GM23338 (cell line): ENCODE data around the gene ATP13A2. TPM values are rescaled to one million over a fixed set of nuclear protein-coding genes. Genes with fewer than 3 reads are reported as not detected.

Experiments
- ATAC-seq: fragments of 200-7000 bp; cut with Tn5 transposase; 3 replicates; pipeline ENCODE4 v1.9.1; 2020
- DNase-seq: peaks from one replicate; pipeline ENCODE4 v3.0.0-alpha.2; 2015; ENCODE audit warnings: low spot score
- H2AFZ ChIP-seq: fragments of 200-600 bp; sonication (generic); 2 replicates; pipeline ENCODE4 v1.8.0; 2016; ENCODE audit warnings: antibody characterized with exemption, mild to moderate bottlenecking, moderate library complexity
- H3F3A ChIP-seq: fragments of 200-600 bp; sonication (generic); replicated peaks from 2 replicates; pipeline ENCODE4 v1.8.0; 2017; ENCODE audit warnings: antibody characterized with exemption, mixed run types, low read depth
- H3K27ac ChIP-seq: fragments of 200-600 bp; sonication (generic); 2 replicates; pipeline ENCODE4 v1.6.1; 2016; ENCODE audit warnings: low read depth
- H3K27me3 ChIP-seq: fragments of 200-600 bp; sonication (generic); 2 replicates; pipeline ENCODE4 v1.8.0; 2016; ENCODE audit warnings: mild to moderate bottlenecking, mixed run types, moderate library complexity; ENCODE audit not compliant: insufficient read depth
- H3K36me3 ChIP-seq: fragments of 200-600 bp; sonication (generic); 2 replicates; pipeline ENCODE4 v1.8.0; 2016; ENCODE audit warnings: mild to moderate bottlenecking; ENCODE audit not compliant: insufficient read depth
- H3K4me1 ChIP-seq: fragments of 200-600 bp; sonication (generic); 2 replicates; pipeline ENCODE4 v1.8.0; 2016; ENCODE audit warnings: mild to moderate bottlenecking, moderate library complexity; ENCODE audit not compliant: insufficient read depth
- H3K4me2 ChIP-seq: fragments of 200-600 bp; sonication (generic); 2 replicates; pipeline ENCODE4 v1.7.1; 2017; ENCODE audit warnings: mixed run types
- H3K4me3 ChIP-seq: fragments of 200-600 bp; sonication (generic); 2 replicates; pipeline ENCODE4 v1.6.1; 2016; ENCODE audit warnings: mixed run types
- H3K79me2 ChIP-seq: fragments of 200-600 bp; sonication (generic); replicated peaks from 2 replicates; pipeline ENCODE4 v1.8.0; 2017; ENCODE audit warnings: mild to moderate bottlenecking; ENCODE audit not compliant: insufficient read depth
- H3K9me2 ChIP-seq: fragments of 200-600 bp; sonication (generic); 2 replicates; pipeline ENCODE4 v1.8.0; 2017; ENCODE audit not compliant: insufficient read depth
- H4K20me1 ChIP-seq: fragments of 200-600 bp; sonication (generic); replicated peaks from 2 replicates; pipeline ENCODE4 v1.8.0; 2017; ENCODE audit warnings: mild to moderate bottlenecking; ENCODE audit not compliant: insufficient read depth
- H3K27ac Mint-ChIP-seq: 2 replicates; pipeline ENCODE4 v1.8.0; 2020; ENCODE audit warnings: inconsistent platforms, mild to moderate bottlenecking, moderate library complexity, mixed read lengths
- H3K27me3 Mint-ChIP-seq: 3 replicates; pipeline ENCODE4 v1.8.0; 2022; ENCODE audit warnings: low read depth, mild to moderate bottlenecking, moderate library complexity, mixed read lengths, inconsistent platforms; ENCODE audit not compliant: insufficient read depth, poor library complexity
- H3K36me3 Mint-ChIP-seq: 3 replicates; pipeline ENCODE4 v1.8.0; 2021; ENCODE audit warnings: low read depth, mild to moderate bottlenecking, inconsistent platforms, moderate library complexity, mixed read lengths
- H3K4me1 Mint-ChIP-seq: 3 replicates; pipeline ENCODE4 v1.8.0; 2020; ENCODE audit warnings: mild to moderate bottlenecking, inconsistent platforms, mixed read lengths
- H3K4me3 Mint-ChIP-seq: 3 replicates; pipeline ENCODE4 v1.8.0; 2021; ENCODE audit warnings: moderate library complexity, mild to moderate bottlenecking, inconsistent platforms, mixed read lengths
- H3K9me3 Mint-ChIP-seq: 3 replicates; pipeline ENCODE4 v1.8.0; 2020; ENCODE audit warnings: moderate library complexity, mild to moderate bottlenecking, inconsistent platforms, mixed read lengths
- CREB1 ChIP-seq: fragments of 250-450 bp; sonication (Bioruptor Pico); IDR thresholded peaks from 2 replicates; pipeline ENCODE4 v1.5.0; 2020; ENCODE audit warnings: low read depth, mild to moderate bottlenecking, moderate library complexity
- CTCF ChIP-seq, 2 experiments: fragments of 200-600 bp in 1 of 2; sonication (generic) in 1 of 2; conservative IDR thresholded peaks; 2 replicates each; pipeline versions ENCODE4 v1.5.1 to v1.6.1; 2016 to 2017; ENCODE audit warnings: antibody characterized with exemption in 2 of 2, low read depth in 2 of 2, mild to moderate bottlenecking in 2 of 2, moderate library complexity in 1 of 2
- ETS1 ChIP-seq: IDR thresholded peaks from 2 replicates; pipeline ENCODE4 v1.6.1; 2016; ENCODE audit warnings: antibody characterized with exemption
- EZH2 ChIP-seq: fragments of 200-600 bp; sonication (generic); IDR thresholded peaks from one replicate; pipeline ENCODE4 v1.8.0; 2017; ENCODE audit warnings: antibody characterized with exemption, mild to moderate bottlenecking, low read depth; ENCODE audit not compliant: unreplicated experiment
- EZH2phosphoT487 ChIP-seq: fragments of 200-600 bp; sonication (generic); IDR thresholded peaks from one replicate; pipeline ENCODE4 v1.8.1; 2018; ENCODE audit warnings: antibody characterized with exemption; ENCODE audit not compliant: unreplicated experiment
- JUNB ChIP-seq: IDR thresholded peaks from one replicate; pipeline ENCODE4 v1.6.1; 2016; ENCODE audit warnings: antibody characterized with exemption; ENCODE audit not compliant: unreplicated experiment
- NANOG ChIP-seq: IDR thresholded peaks from 2 replicates; pipeline ENCODE4 v1.6.1; 2016; ENCODE audit warnings: antibody characterized with exemption, borderline replicate concordance
- POLR2AphosphoS5 ChIP-seq: IDR thresholded peaks from 2 replicates; pipeline ENCODE4 v1.6.1; 2016; ENCODE audit warnings: antibody characterized with exemption, low read depth
- REST ChIP-seq: IDR thresholded peaks from one replicate; pipeline ENCODE4 v1.6.1; 2018; ENCODE audit warnings: antibody characterized with exemption; ENCODE audit not compliant: unreplicated experiment
- STAT1 ChIP-seq: IDR thresholded peaks from one replicate; pipeline ENCODE4 v1.6.1; 2016; ENCODE audit warnings: antibody characterized with exemption; ENCODE audit not compliant: unreplicated experiment
- ZNF114 ChIP-seq: fragments of 250-450 bp; sonication (Bioruptor Pico); IDR thresholded peaks from 2 replicates; pipeline ENCODE4 v1.5.0; 2020; ENCODE audit warnings: mild to moderate bottlenecking, moderate library complexity
- ZNF331 ChIP-seq: fragments of 250-450 bp; sonication (Bioruptor Pico); IDR thresholded peaks from 2 replicates; pipeline ENCODE4 v1.5.0; 2020; ENCODE audit warnings: low read depth, mild to moderate bottlenecking, moderate library complexity
- ZNF462 ChIP-seq: fragments of 250-450 bp; sonication (Bioruptor Pico); IDR thresholded peaks from 2 replicates; pipeline ENCODE4 v1.5.0; 2020; ENCODE audit warnings: mild to moderate bottlenecking, moderate library complexity
- polyA plus RNA-seq: library from polyadenylated mRNA; unstranded; fragments of >200 nt; fragmentation: Nextera tagmentation; extraction: Ambion mirVana; gene quantifications from 2 replicates; pipeline ENCODE4 v1.2.1, GENCODE V29; 2016
- total RNA-seq: library from RNA; depleted of rRNA; stranded (reverse); fragments of >200 nt; shearing (Covaris generic); gene quantifications from 2 replicates; pipeline ENCODE4 v1.2.3, GENCODE V29; 2014

ATP13A2 gene
- total and polyA plus RNA-seq, 2 experiments from 2014 or later: 30.1 to 87.7 TPM

- Mint-ChIP-seq H3K27ac (no peak overlapping the region), H3K27me3 (peaks cover 6% of the 10 kb centered on the region), H3K36me3 (peaks cover 6% of the 10 kb centered on the region; the same call in 1 of the 3 replicates), H3K4me1 (peaks cover 5% of the 10 kb centered on the region; the same call in 1 of the 3 replicates), H3K4me3 (no peak overlapping the region), H3K9me3 (no peaks in the 10 kb centered on the region)
- Histone ChIP-seq H3K27ac (no peak overlapping the region), H3F3A (no peaks in the 10 kb centered on the region), H3K9me2 (no peaks in the 10 kb centered on the region), H4K20me1 (no peaks in the 10 kb centered on the region), H3K4me3 (no peak overlapping the region), H3K79me2 (no peaks in the 10 kb centered on the region), H3K27me3 (no peaks in the 10 kb centered on the region), H3K4me2 (no peak overlapping the region), H3K36me3 (no peaks in the 10 kb centered on the region), H2AFZ (no peak overlapping the region), H3K4me1 (no peaks in the 10 kb centered on the region)
- no peak for TF ChIP-seq EZH2
- no peak for TF ChIP-seq ZNF462
- no peak for TF ChIP-seq NANOG
- TF ChIP-seq JUNB: no peak
- TF ChIP-seq POLR2AphosphoS5: no peak
- TF ChIP-seq CTCF (conservative IDR thresholded peaks at IDR 0.05; ENCODE audit: low read depth in 2 of 2): no peak
- TF ChIP-seq CREB1 (CRISPR knock-in tag): no peak
- no peak for TF ChIP-seq REST
- no peak for TF ChIP-seq ZNF114 (CRISPR knock-in tag)
- TF ChIP-seq ETS1: no peak
- TF ChIP-seq STAT1: no peak
- TF ChIP-seq EZH2phosphoT487: no peak
- TF ChIP-seq ZNF331 (CRISPR knock-in tag): no peak
- DNase-seq (no peak), ATAC-seq (no peak)
These were observed 21.9 kb downstream of the ATP13A2 start for GRCh38 chr1:16989676-16990391.
